IMR-90 (cell line): ENCODE results near the gene RPTOR. TPM values are rescaled to one million over a fixed set of nuclear protein-coding genes. Genes with fewer than 3 reads are reported as not detected.

Experiments
- ATAC-seq: fragments of 200-7000 bp; cut with Tn5 transposase; 2 replicates; pipeline ENCODE4 v1.9.1; 2020; ENCODE audit warnings: low read depth, mild to moderate bottlenecking, moderate library complexity
- BruUV-seq: library from RNA; stranded (reverse); fragments of 400-500 nt; replicated peaks from 2 replicates; lab custom pipeline; 2021; lab: Mats Ljungman, UMichigan
- CTCF ChIA-PET: fragments of 300-600 bp; formaldehyde crosslinking; extraction: SDS; loops from one replicate; lab custom pipeline; 2021; ENCODE audit warnings: antibody characterized with exemption; lab: Yijun Ruan, JAX
- POLR2A ChIA-PET: fragments of 300-600 bp; sonication (Branson Sonifier 250); formaldehyde crosslinking; loops from one replicate; lab custom pipeline; 2022; ENCODE audit warnings: antibody characterized with exemption; ENCODE audit not compliant: unreplicated experiment; lab: Charles Lee
- DNase-seq: peaks from one replicate; pipeline ENCODE4 v3.0.0; 2013
- H2AFZ ChIP-seq: replicated peaks from 2 replicates; pipeline ENCODE3; 2013; ENCODE audit warnings: low read length, mild to moderate bottlenecking; ENCODE audit not compliant: poor library complexity
- H2AK5ac ChIP-seq: 2 replicates; pipeline ENCODE4 v1.6.1; 2013; ENCODE audit warnings: low read depth, low read length, inconsistent platforms
- H2AK9ac ChIP-seq: replicated peaks from 2 replicates; pipeline ENCODE3; 2013; ENCODE audit warnings: mild to moderate bottlenecking, low read depth, low read length, moderate library complexity; ENCODE audit not compliant: poor library complexity
- H2BK120ac ChIP-seq: 2 replicates; pipeline ENCODE4 v1.6.1; 2013; ENCODE audit warnings: low read depth, low read length, inconsistent platforms
- H2BK15ac ChIP-seq: 3 replicates; pipeline ENCODE4 v1.6.1; 2013; ENCODE audit warnings: low read depth, low read length, inconsistent platforms
- H2BK20ac ChIP-seq: 2 replicates; pipeline ENCODE4 v1.6.1; 2013; ENCODE audit warnings: low read depth, mild to moderate bottlenecking, inconsistent platforms, low read length, moderate library complexity
- H2BK5ac ChIP-seq: 2 replicates; pipeline ENCODE4 v1.6.1; 2013; ENCODE audit warnings: mild to moderate bottlenecking, low read depth, low read length, inconsistent platforms; ENCODE audit not compliant: poor library complexity, severe bottlenecking
- H3K14ac ChIP-seq: replicated peaks from 2 replicates; pipeline ENCODE4 v1.6.1; 2013; ENCODE audit warnings: low read depth, low read length, inconsistent platforms
- H3K18ac ChIP-seq: 2 replicates; pipeline ENCODE4 v1.6.1; 2013; ENCODE audit warnings: low read depth, low read length, control low read depth
- H3K23ac ChIP-seq: 2 replicates; pipeline ENCODE4 v1.6.1; 2013; ENCODE audit warnings: low read depth, low read length, inconsistent platforms
- H3K27ac ChIP-seq: 2 replicates; pipeline ENCODE4 v1.5.1; 2013; ENCODE audit warnings: mild to moderate bottlenecking, control low read depth, low read length; ENCODE audit not compliant: insufficient read depth
- H3K27me3 ChIP-seq: 2 replicates; pipeline ENCODE4 v1.6.1; 2013; ENCODE audit warnings: low read length; ENCODE audit not compliant: control insufficient read depth, insufficient read depth
- H3K36me3 ChIP-seq: 2 replicates; pipeline ENCODE4 v1.6.1; 2013; ENCODE audit warnings: low read length, mixed read lengths; ENCODE audit not compliant: control insufficient read depth, insufficient read depth
- H3K4ac ChIP-seq: 2 replicates; pipeline ENCODE4 v1.6.1; 2013; ENCODE audit warnings: low read depth, low read length, inconsistent platforms
- H3K4me1 ChIP-seq: 2 replicates; pipeline ENCODE4 v1.6.1; 2013; ENCODE audit warnings: low read length, mixed read lengths; ENCODE audit not compliant: control insufficient read depth, insufficient read depth
- H3K4me2 ChIP-seq: 2 replicates; pipeline ENCODE4 v1.6.1; 2013; ENCODE audit warnings: low read depth, mild to moderate bottlenecking, control low read depth, low read length, moderate library complexity
- H3K4me3 ChIP-seq: 2 replicates; pipeline ENCODE4 v1.5.1; 2013; ENCODE audit warnings: low read depth, mild to moderate bottlenecking, control low read depth, low read length, moderate library complexity; ENCODE audit not compliant: insufficient read depth
- H3K56ac ChIP-seq: 2 replicates; pipeline ENCODE4 v1.6.1; 2013; ENCODE audit warnings: low read length, inconsistent platforms; ENCODE audit not compliant: insufficient read depth; ENCODE audit errors: extremely low read depth
- H3K79me1 ChIP-seq, 2 experiments: 2 replicates each; pipeline ENCODE4 v1.6.1; 2013; ENCODE audit warnings: low read length in 2 of 2, inconsistent platforms in 1 of 2, low read depth in 1 of 2
- H3K9ac ChIP-seq: 2 replicates; pipeline ENCODE4 v1.6.1; 2013; ENCODE audit warnings: low read depth, low read length, control low read depth
- H3K9me1 ChIP-seq: 2 replicates; pipeline ENCODE4 v1.6.1; 2013; ENCODE audit warnings: low read length, inconsistent platforms; ENCODE audit not compliant: insufficient read depth
- H3K9me3 ChIP-seq: 2 replicates; pipeline ENCODE4 v1.6.1; 2013; ENCODE audit warnings: low read length; ENCODE audit not compliant: control insufficient read depth, insufficient read depth
- H4K20me1 ChIP-seq: 2 replicates; pipeline ENCODE4 v1.6.1; 2013; ENCODE audit warnings: low read length, inconsistent platforms; ENCODE audit not compliant: insufficient read depth
- H4K5ac ChIP-seq: 2 replicates; pipeline ENCODE4 v1.6.1; 2013; ENCODE audit warnings: mild to moderate bottlenecking, low read depth, low read length, control low read depth
- H4K8ac ChIP-seq, 2 experiments: 2 replicates each; pipeline ENCODE4 v1.6.1; 2013; ENCODE audit warnings: low read depth in 2 of 2, low read length in 2 of 2, control low read depth in 1 of 2, inconsistent platforms in 1 of 2
- H4K91ac ChIP-seq: 2 replicates; pipeline ENCODE4 v1.6.1; 2013; ENCODE audit warnings: low read depth, low read length, inconsistent platforms; ENCODE audit not compliant: insufficient read depth
- BHLHE40 ChIP-seq: fragments of 150-350 bp; IDR thresholded peaks from 2 replicates; pipeline ENCODE4 v1.6.1; 2016; ENCODE audit warnings: mild to moderate bottlenecking, low read depth, low read length
- CEBPB ChIP-seq: IDR thresholded peaks from 2 replicates; pipeline ENCODE4 v1.6.1; 2012; ENCODE audit warnings: low read depth, low read length, improper control_type of control experiment
- CHD1 ChIP-seq: IDR thresholded peaks from 2 replicates; pipeline ENCODE4 v1.6.1; 2012; ENCODE audit warnings: low read depth, low read length, improper control_type of control experiment
- MXI1 ChIP-seq: IDR thresholded peaks from 2 replicates; pipeline ENCODE4 v1.6.1; 2012; ENCODE audit warnings: low read depth, mild to moderate bottlenecking, low read length, moderate library complexity, borderline replicate concordance
- RCOR1 ChIP-seq: IDR thresholded peaks from 2 replicates; pipeline ENCODE4 v1.6.1; 2012; ENCODE audit warnings: mild to moderate bottlenecking, low read length, improper control_type of control experiment; ENCODE audit not compliant: insufficient replicate concordance
- RFX5 ChIP-seq: IDR thresholded peaks from 2 replicates; pipeline ENCODE4 v1.8.0; 2012; ENCODE audit warnings: low read depth, mild to moderate bottlenecking, low read length, moderate library complexity
- SMC3 ChIP-seq: fragments of 150-350 bp; IDR thresholded peaks from 2 replicates; pipeline ENCODE4 v1.6.1; 2016; ENCODE audit warnings: low read depth, mild to moderate bottlenecking, antibody characterized with exemption, low read length, moderate library complexity
- WGBS, 2 experiments: methylation state at CpG; one replicate each; pipeline versions ENCODE4 v1.1.5 to v1.1.7; 2013; ENCODE audit warnings: missing lambda C conversion rate in 2 of 2; ENCODE audit not compliant: insufficient read length in 1 of 2; ENCODE audit errors: extremely low coverage in 2 of 2; 5-methylcytosine and 5-hydroxymethylcytosine counted together
- dilution Hi-C: fragments of 300-500 bp; cut with HindIII; formaldehyde crosslinking; loops from one replicate; pipeline ENCODE4 v1.14.3; 2018; ENCODE audit warnings: low sequenced_read_pairs; ENCODE audit not compliant: unreplicated experiment
- in situ Hi-C: fragments of 300-500 bp; cut with MboI; formaldehyde crosslinking; loops from 3 replicates; pipeline ENCODE4 v1.14.3; 2019; ENCODE audit warnings: low sequenced_read_pairs, inconsistent platforms, mixed read lengths
- intact Hi-C: fragments of 100-400 bp; cut with micrococcal nuclease; formaldehyde crosslinking; loops from 2 replicates; pipeline ENCODE4 v1.10.0; 2022
- polyA plus RNA-seq, 3 experiments: library from polyadenylated mRNA; depleted of rRNA; stranded (reverse); fragments of >200 nt; gene quantifications; 2 replicates each; pipeline ENCODE4 v1.2.3, GENCODE V29; 2012; ENCODE audit warnings: low replicate concordance in 1 of 3
- total RNA-seq: library from RNA; depleted of rRNA; stranded (reverse); fragments of >200 nt; gene quantifications from 2 replicates; pipeline ENCODE4 v1.2.3, GENCODE V29; 2012
- TF ChIP-seq, protein P1 (sequence below): conservative IDR thresholded peaks from 2 replicates; pipeline ENCODE4 v1.5.1; 2012; ENCODE audit warnings: mild to moderate bottlenecking, low read depth, low read length, improper control_type of control experiment

Gene RPTOR
- total and polyA plus RNA-seq, 2 of the 4 experiments (the other 2 are of a cell fraction): 10.8 to 14.7 TPM

DNA sequence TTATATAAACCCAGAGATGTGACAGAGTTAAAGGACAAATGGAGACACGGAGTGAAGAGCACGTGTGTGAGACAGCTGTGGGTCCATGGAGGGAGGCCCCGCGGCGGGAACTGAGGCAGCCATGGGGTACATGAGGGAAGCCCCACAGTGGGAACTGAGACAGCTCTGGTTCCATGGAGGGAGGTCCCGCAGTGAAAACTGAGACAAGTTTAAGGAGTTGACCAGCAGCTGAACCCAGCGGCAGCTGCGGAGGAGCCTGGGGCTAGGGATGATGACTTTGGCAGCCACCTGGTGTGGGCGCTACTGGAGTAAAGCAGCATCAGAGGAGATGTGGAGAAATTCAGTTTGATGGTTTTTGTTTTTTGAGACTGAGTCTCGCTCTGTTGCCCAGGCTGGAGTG, 185.1 kb downstream of the RPTOR start:
- Histone ChIP-seq H3K18ac (no peak overlapping the region), H2BK5ac (no peak overlapping the region), H3K4me1 (peaks cover 20% of the 10 kb centered on the region), H2AK5ac (peak overlapping the region; percentile 23; the same call in 1 of the 2 replicates), H3K27ac (no peak overlapping the region), H3K79me1 (peaks cover 24 to 60% of the 10 kb centered on the region in 2 experiments), H3K9me3 (no peaks in the 10 kb centered on the region), H2BK15ac (peak overlapping the region; percentile 0; the same call in 1 of the 3 replicates), H2BK120ac (no peak overlapping the region), H4K5ac (no peak overlapping the region; the same call in 1 of the 2 replicates), H3K9me1 (peaks cover 19% of the 10 kb centered on the region), H4K91ac (no peak overlapping the region), H3K9ac (no peak overlapping the region), H3K36me3 (no peaks in the 10 kb centered on the region), H3K4me2 (no peak overlapping the region), H3K14ac (peak overlapping the region; percentile 10; the same call in 1 of the 2 replicates), H3K27me3 (no peaks in the 10 kb centered on the region), H3K4me3 (no peak overlapping the region), H2AFZ (peak overlapping the region; percentile 2), H2BK20ac (no peak overlapping the region), H4K8ac (no peak overlapping the region), H3K56ac (no peak overlapping the region), H4K20me1 (no peaks in the 10 kb centered on the region), H2AK9ac (peak overlapping the region; percentile 30), H3K23ac (peak overlapping the region; percentile 39; the same call in 1 of the 2 replicates), H3K4ac (0 out of 2 replicates have a peak overlapping the region, but pooled peaks have one; percentile 36)
- ATAC-seq: no peak
- ChIA-PET CTCF (interaction anchor here (1.0 kb wide), 1 partner anchor 53 kb away, joined by 3 read pairs; no protein-coding TSS in a partner anchor), POLR2A (no interaction called here)
- dilution Hi-C loops (no loop called here), in situ Hi-C loops (no loop called here), intact Hi-C loops (no loop called here)
- TF ChIP-seq CEBPB (no peak), CHD1 (no peak), RCOR1 (no peak), RFX5 (no peak), BHLHE40 (no peak), MXI1 (no peak), SMC3 (no peak)
- TF ChIP-seq, protein P1, sequence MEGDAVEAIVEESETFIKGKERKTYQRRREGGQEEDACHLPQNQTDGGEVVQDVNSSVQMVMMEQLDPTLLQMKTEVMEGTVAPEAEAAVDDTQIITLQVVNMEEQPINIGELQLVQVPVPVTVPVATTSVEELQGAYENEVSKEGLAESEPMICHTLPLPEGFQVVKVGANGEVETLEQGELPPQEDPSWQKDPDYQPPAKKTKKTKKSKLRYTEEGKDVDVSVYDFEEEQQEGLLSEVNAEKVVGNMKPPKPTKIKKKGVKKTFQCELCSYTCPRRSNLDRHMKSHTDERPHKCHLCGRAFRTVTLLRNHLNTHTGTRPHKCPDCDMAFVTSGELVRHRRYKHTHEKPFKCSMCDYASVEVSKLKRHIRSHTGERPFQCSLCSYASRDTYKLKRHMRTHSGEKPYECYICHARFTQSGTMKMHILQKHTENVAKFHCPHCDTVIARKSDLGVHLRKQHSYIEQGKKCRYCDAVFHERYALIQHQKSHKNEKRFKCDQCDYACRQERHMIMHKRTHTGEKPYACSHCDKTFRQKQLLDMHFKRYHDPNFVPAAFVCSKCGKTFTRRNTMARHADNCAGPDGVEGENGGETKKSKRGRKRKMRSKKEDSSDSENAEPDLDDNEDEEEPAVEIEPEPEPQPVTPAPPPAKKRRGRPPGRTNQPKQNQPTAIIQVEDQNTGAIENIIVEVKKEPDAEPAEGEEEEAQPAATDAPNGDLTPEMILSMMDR: no peak
- BruUV-seq: no TSS peak
- no peak for DNase-seq
- WGBS, 2 experiments: 32% methylated on average over 8 of the region's 10 CpGs; no CpG with 5 or more reads in 1 of the 2 experiments
